GM12878 (cell line): ENCODE measurements around the gene GPR34. TPM values are rescaled to one million over a fixed set of nuclear protein-coding genes. Genes with fewer than 3 reads are reported as not detected.

Experiments used
- ATF3 ChIP-seq: IDR thresholded peaks from 2 replicates; pipeline ENCODE4 v1.6.1; 2011; ENCODE audit warnings: low read depth, mild to moderate bottlenecking, low read length, moderate library complexity, borderline replicate concordance; ENCODE audit errors: extremely low read depth
- CBX3 ChIP-seq: fragments of 200-600 bp; sonication (generic); IDR thresholded peaks from 2 replicates; pipeline ENCODE4 v1.6.1; 2016; ENCODE audit warnings: low read depth, borderline replicate concordance
- CTCF ChIP-seq, 3 experiments: IDR thresholded peaks in 2 of 3; conservative IDR thresholded peaks in 1 of 3; 2 replicates each; pipeline ENCODE4 v1.5.1; 2011; ENCODE audit warnings: low read depth in 3 of 3, low read length in 3 of 3, mild to moderate bottlenecking in 3 of 3, control low read depth in 2 of 3, moderate library complexity in 2 of 3, inconsistent platforms in 1 of 3, mixed read lengths in 1 of 3; ENCODE audit not compliant: control insufficient read depth in 2 of 3, insufficient read depth in 1 of 3; ENCODE audit errors: extremely low read depth in 1 of 3
- EGR1 ChIP-seq, 2 experiments: IDR thresholded peaks; 1 replicate in 1 of 2; 2 replicates in 1 of 2; pipeline ENCODE4 v1.6.1; 2011 to 2012; ENCODE audit warnings: low read depth in 2 of 2, low read length in 2 of 2, borderline replicate concordance in 1 of 2, mild to moderate bottlenecking in 1 of 2, moderate library complexity in 1 of 2
- MYC ChIP-seq: IDR thresholded peaks from 2 replicates; pipeline ENCODE4 v1.6.1; 2011; ENCODE audit warnings: mild to moderate bottlenecking, low read length, moderate library complexity, inconsistent platforms; ENCODE audit not compliant: insufficient read depth, insufficient replicate concordance, insufficient read length, severe bottlenecking
- NBN ChIP-seq: fragments of 450-650 bp; IDR thresholded peaks from 2 replicates; pipeline ENCODE4 v1.6.1; 2016
- NR2C1 ChIP-seq: fragments of 450-650 bp; IDR thresholded peaks from 2 replicates; pipeline ENCODE4 v1.6.1; 2017; ENCODE audit warnings: antibody characterized with exemption, mild to moderate bottlenecking, moderate library complexity
- NR2F1 ChIP-seq: fragments of 450-650 bp; conservative IDR thresholded peaks from 2 replicates; pipeline ENCODE4 v1.6.1; 2017; ENCODE audit warnings: mild to moderate bottlenecking
- RB1 ChIP-seq: fragments of 450-650 bp; formaldehyde crosslinking; IDR thresholded peaks from 2 replicates; pipeline ENCODE4 v1.6.1; 2017; ENCODE audit warnings: mild to moderate bottlenecking, borderline replicate concordance
- SMAD1 ChIP-seq: fragments of 450-650 bp; IDR thresholded peaks from 2 replicates; pipeline ENCODE4 v1.6.1; 2018; ENCODE audit warnings: mild to moderate bottlenecking, low read depth; ENCODE audit not compliant: partially characterized antibody
- SREBF2 ChIP-seq: IDR thresholded peaks from 2 replicates; pipeline ENCODE4 v1.6.1; 2012; ENCODE audit warnings: mild to moderate bottlenecking, low read length
- ZBTB40 ChIP-seq: fragments of 450-650 bp; IDR thresholded peaks from 2 replicates; pipeline ENCODE4 v1.6.1; 2016; ENCODE audit warnings: mild to moderate bottlenecking, moderate library complexity, borderline replicate concordance
- ZNF592 ChIP-seq: fragments of 450-650 bp; IDR thresholded peaks from 2 replicates; pipeline ENCODE4 v1.6.1; 2017; ENCODE audit warnings: mild to moderate bottlenecking, moderate library complexity
- ZNF622 ChIP-seq: fragments of 450-650 bp; IDR thresholded peaks from 2 replicates; pipeline ENCODE4 v1.6.1; 2017; ENCODE audit warnings: mild to moderate bottlenecking, inconsistent platforms
- polyA plus RNA-seq, 11 experiments: library from polyadenylated mRNA; depleted of rRNA in 4 of 11; unstranded in 6 of 11; stranded (reverse) in 5 of 11; fragments of >200 nt; fragmentation: Nextera tagmentation in 4 of 11; fragmentation: Illumina TruSeq in 1 of 11; extraction: Ambion mirVana in 4 of 11; extraction: Trizol in 1 of 11; gene quantifications; 1 replicate in 1 of 11; 2 replicates in 10 of 11; pipeline versions ENCODE4 v1.2.1 to v1.2.3, GENCODE V29; 2011 to 2016; ENCODE audit warnings: inconsistent platforms in 2 of 11, missing spikeins in 2 of 11, low read depth in 1 of 11
- total RNA-seq, 4 experiments: library from RNA; depleted of rRNA in 3 of 4; stranded (reverse); fragments of >200 nt in 3 of 4; fragmentation: Illumina TruSeq in 1 of 4; extraction: Trizol in 1 of 4; gene quantifications; 2 replicates each; pipeline versions ENCODE4 v1.2.1 to v1.2.3, GENCODE V29; 2013 to 2021

Gene GPR34
- total and polyA plus RNA-seq, 10 of the 15 experiments (the other 5 are each of a cell fraction or from before 2014, with no cell fraction given), result 0.12 to 0.84 (median 0.28) TPM; not detected in 1

GRCh38 chrX:41733939-41734338 is 45.2 kb downstream of the GPR34 start (continued):
- TF ChIP-seq ZNF592 (no peak), ZBTB40 (no peak), NBN (no peak), EGR1 (IDR thresholded peaks at IDR 0.05; ENCODE audit: borderline replicate concordance in 1 of 2, low read depth in 2 of 2, low read length in 2 of 2) (no peak), MYC (no peak), ZNF622 (no peak), NR2C1 (no peak), SREBF2 (no peak), SMAD1 (no peak), ATF3 (no peak), CBX3 (no peak), NR2F1 (peak; percentile 86), RB1 (no peak), CTCF (IDR thresholded peaks at IDR 0.05 in 2 of 3, conservative IDR thresholded peaks at IDR 0.05 in 1 of 3; ENCODE audit: control insufficient read depth in 2 of 3, extremely low read depth in 1 of 3, insufficient read depth in 1 of 3, low read depth in 3 of 3, low read length in 3 of 3) (no peak)
